Measurements from ENCODE around the gene TMEM184B.

- TF ChIP-seq CTCF (IDR thresholded peaks at IDR 0.05): no peak
- TF ChIP-seq ZFX (IDR thresholded peaks at IDR 0.05; ENCODE audit: borderline replicate concordance): no peak
Observed at GRCh38 chr22:38191055-38191454, 81.8 kb downstream of the TMEM184B start.
